Common myeloid progenitor, CD34-positive (primary cell): ENCODE data around the gene EME2.

ENCODE experiments used
- CTCF ChIA-PET: fragments of 350-600 bp; sonication (Branson Sonifier 250); formaldehyde crosslinking; loops from one replicate; lab custom pipeline; 2021; ENCODE audit warnings: antibody characterized with exemption; lab: Charles Lee
- POLR2A ChIA-PET: fragments of 350-600 bp; sonication (Branson Sonifier 250); formaldehyde crosslinking; loops from one replicate; lab custom pipeline; 2021; ENCODE audit warnings: antibody characterized with exemption; lab: Charles Lee
- DNase-seq, 3 donors: peaks; one replicate each; pipeline versions ENCODE4 v3.0.0 to v3.0.0-alpha.2; 2013
- H3K27ac ChIP-seq, 2 experiments: 1 replicate in 1 of 2; 2 replicates in 1 of 2; pipeline ENCODE4 v1.7.0; 2013; ENCODE audit warnings: inconsistent platforms in 2 of 2, low read length in 2 of 2, mild to moderate bottlenecking in 2 of 2, low read depth in 1 of 2, moderate library complexity in 1 of 2; ENCODE audit not compliant: severe bottlenecking in 2 of 2, insufficient read depth in 1 of 2, poor library complexity in 1 of 2
- H3K27me3 ChIP-seq, 5 experiments: replicated peaks in 2 of 5; 1 replicate in 3 of 5; 2 replicates in 2 of 5; pipeline versions ENCODE4 v1.6.1 to v1.7.0; 2013; ENCODE audit warnings: low read length in 4 of 5, mild to moderate bottlenecking in 2 of 5, moderate library complexity in 2 of 5, inconsistent platforms in 1 of 5; ENCODE audit not compliant: insufficient read depth in 5 of 5, control insufficient read depth in 4 of 5
- H3K36me3 ChIP-seq, 4 experiments: 1 replicate in 2 of 4; 2 replicates in 2 of 4; pipeline versions ENCODE4 v1.6.1 to v1.7.0; 2013; ENCODE audit warnings: low read length in 3 of 4, control low read depth in 1 of 4, mild to moderate bottlenecking in 1 of 4; ENCODE audit not compliant: control insufficient read depth in 4 of 4, insufficient read depth in 4 of 4
- H3K4me1 ChIP-seq, 4 experiments: 1 replicate in 3 of 4; 2 replicates in 1 of 4; pipeline versions ENCODE4 v1.6.1 to v1.7.1; 2013; ENCODE audit warnings: low read length in 3 of 4, mild to moderate bottlenecking in 3 of 4, control low read depth in 1 of 4, inconsistent platforms in 1 of 4, moderate library complexity in 1 of 4; ENCODE audit not compliant: control insufficient read depth in 4 of 4, insufficient read depth in 4 of 4; ENCODE audit errors: control extremely low read depth in 1 of 4
- H3K4me3 ChIP-seq, 7 experiments: 1 replicate in 4 of 7; 2 replicates in 3 of 7; pipeline versions ENCODE4 v1.5.1 to v1.7.0; 2013; ENCODE audit warnings: mild to moderate bottlenecking in 7 of 7, low read length in 6 of 7, moderate library complexity in 6 of 7, inconsistent platforms in 2 of 7, low read depth in 2 of 7, control low read depth in 1 of 7; ENCODE audit not compliant: insufficient read depth in 4 of 7, control insufficient read depth in 1 of 7; ENCODE audit errors: extremely low read depth in 1 of 7
- H3K9me3 ChIP-seq, 5 experiments: 1 replicate in 4 of 5; 2 replicates in 1 of 5; pipeline versions ENCODE4 v1.6.1 to v1.7.1; 2013; ENCODE audit warnings: low read length in 4 of 5, mild to moderate bottlenecking in 2 of 5, inconsistent platforms in 1 of 5, low read depth in 1 of 5, moderate library complexity in 1 of 5; ENCODE audit not compliant: control insufficient read depth in 4 of 5, insufficient read depth in 2 of 5; ENCODE audit errors: control extremely low read depth in 1 of 5
- WGBS: methylation state at CpG from one replicate; pipeline ENCODE4 v1.1.5; 2013; ENCODE audit not compliant: insufficient coverage; 5-methylcytosine and 5-hydroxymethylcytosine counted together

The EME2 gene

DNA sequence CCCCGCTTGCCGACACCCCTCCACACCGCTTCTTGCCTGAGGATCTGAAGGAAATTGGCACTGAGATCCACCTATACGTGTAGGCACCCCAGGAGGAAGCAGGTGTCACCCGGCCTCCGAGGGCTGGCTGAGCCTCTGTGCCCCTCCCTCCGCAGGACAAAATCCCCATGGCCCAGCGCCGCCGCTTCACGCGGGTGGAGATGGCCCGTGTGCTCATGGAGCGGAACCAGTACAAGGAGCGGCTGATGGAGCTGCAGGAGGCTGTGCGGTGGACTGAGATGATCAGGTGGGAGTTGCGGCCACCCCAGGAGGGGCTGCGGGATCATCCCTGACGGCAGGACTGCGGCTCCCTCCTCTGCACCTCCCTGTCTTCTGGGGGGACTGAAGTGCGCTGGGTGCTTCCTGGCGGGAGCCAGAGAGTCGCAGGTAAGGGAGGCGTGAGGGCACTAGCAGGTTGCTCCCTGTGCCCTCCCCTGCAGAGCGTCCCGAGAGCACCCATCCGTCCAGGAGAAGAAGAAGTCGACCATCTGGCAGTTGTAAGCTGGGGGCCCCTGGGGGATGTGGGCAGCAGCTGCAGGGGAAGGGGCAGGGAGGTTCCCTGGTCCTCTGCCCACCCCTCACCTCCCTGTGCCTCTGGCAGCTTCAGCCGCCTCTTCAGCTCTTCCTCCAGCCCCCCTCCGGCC lies 10.3 kb upstream of the EME2 start:
- Histone ChIP-seq H3K27ac (no peak overlapping the region), H3K9me3 (no peaks in the 10 kb centered on the region), H3K36me3 (peaks cover 5 to 92% (median 62%) of the 10 kb centered on the region in 4 experiments), H3K4me1 (no peaks in the 10 kb centered on the region), H3K4me3 (no peak overlapping the region), H3K27me3 (no peaks in the 10 kb centered on the region)
- CTCF ChIA-PET, result interaction anchor here (1.3 kb wide), 1 partner anchor 56 kb away, joined by 3 read pairs; the partner anchor contains the start of gene MAPK8IP3
- POLR2A ChIA-PET, result no interaction called here
- WGBS, result 93% methylated on average over 25 of the region's 30 CpGs
- no peak for DNase-seq

DNA sequence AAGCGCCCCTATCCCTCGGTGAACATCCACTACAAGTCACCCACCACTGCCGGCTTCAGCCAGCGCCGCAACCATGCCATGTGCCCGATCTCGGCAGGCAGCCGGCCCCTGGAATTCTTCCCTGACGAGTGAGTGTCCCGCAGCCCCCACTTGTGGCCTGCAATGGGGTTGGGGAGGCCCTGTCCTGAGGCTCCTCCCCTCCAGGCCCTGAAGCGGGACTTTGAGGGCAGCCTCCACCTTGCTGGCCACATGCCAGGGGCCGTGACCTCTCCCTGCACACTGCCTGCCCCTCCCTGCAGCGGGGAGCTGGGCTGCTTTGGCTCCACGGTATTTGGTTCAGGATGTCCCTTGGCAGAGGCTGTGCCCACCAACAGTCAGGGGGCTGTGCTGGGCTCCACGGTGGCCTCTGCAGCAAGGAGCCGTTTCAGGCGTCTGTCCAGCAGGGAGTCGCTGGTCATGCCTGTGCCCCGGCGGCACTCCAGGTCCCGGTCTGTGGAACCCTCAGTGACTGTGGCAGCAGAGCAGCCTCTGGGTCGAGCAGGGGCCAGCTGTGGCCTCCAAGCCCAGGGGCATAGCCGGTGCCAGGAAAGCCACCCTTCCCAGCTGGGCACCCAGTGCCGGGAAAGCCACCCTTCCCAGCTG lies 9.6 kb upstream of the EME2 start:
- H3K9me3 ChIP-seq, result no peaks in the 10 kb centered on the region
- no peaks in the 10 kb centered on the region for H3K27me3 ChIP-seq
- H3K27ac ChIP-seq, result no peak overlapping the region
- ChIA-PET POLR2A (no interaction called here), CTCF (interaction anchor here (1.3 kb wide), 1 partner anchor 57 kb away, joined by 3 read pairs; the partner anchor contains the start of gene MAPK8IP3)
- 98% methylated on average over 19 of the region's 24 CpGs for WGBS
- DNase-seq, result no peak
- peaks cover 7 to 92% (median 64%) of the 10 kb centered on the region in 4 experiments for H3K36me3 ChIP-seq
- H3K4me1 ChIP-seq, result no peaks in the 10 kb centered on the region
- no peak overlapping the region for H3K4me3 ChIP-seq

DNA sequence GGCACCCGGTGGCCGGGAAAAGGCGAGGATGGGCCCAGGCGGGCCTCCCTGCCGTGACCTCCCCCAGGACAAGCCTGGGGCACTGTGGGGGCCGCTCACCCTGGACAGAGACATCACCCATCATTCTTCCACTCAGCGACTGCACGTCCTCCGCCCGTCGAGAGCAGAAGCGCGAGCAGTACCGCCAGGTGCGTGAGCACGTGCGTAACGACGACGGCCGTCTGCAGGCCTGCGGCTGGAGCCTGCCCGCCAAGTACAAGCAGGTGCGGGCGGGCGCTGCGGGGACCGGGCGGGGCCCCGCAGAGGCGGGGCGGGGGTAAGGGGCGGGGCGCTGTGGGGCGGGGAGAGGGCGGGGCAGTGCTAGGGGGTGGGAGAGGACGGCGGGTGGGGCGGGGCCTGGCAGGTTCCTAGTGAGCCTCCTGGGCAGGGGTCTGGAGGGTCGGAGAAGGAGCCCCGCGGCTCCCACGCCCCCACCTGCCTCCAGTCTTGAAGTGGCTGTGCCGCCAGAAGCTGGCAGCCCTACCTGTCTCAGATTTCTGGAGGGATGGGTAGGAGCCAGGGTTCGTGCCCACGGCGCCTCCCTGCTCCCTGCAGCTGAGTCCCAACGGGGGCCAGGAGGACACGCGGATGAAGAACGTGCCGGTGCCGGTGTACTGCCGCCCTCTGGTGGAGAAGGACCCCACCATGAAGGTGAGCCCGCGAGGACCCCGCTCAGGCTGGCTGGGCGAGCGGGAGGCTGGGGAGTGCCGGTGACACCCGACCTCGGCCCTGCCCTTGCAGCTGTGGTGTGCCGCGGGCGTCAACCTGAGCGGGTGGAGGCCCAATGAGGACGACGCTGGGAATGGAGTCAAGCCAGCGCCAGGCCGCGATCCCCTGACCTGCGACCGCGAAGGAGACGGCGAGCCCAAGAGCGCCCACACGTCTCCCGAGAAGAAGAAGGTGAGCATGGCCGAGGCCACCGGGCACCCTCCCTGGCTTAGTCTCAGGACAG lies 8.8 kb upstream of the EME2 start:
- 96% methylated on average over 54 of the region's 81 CpGs for WGBS

GRCh38 chr16:1764971-1765370 lies 7.6 kb upstream of the EME2 start:
- Histone ChIP-seq H3K27me3 (no peaks in the 10 kb centered on the region), H3K4me3 (no peak overlapping the region), H3K36me3 (peaks cover 7 to 91% (median 62%) of the 10 kb centered on the region in 4 experiments), H3K4me1 (peaks cover 0 to under 1% (median 0%) of the 10 kb centered on the region in 4 experiments), H3K9me3 (no peaks in the 10 kb centered on the region), H3K27ac (no peak overlapping the region)
- no peak for DNase-seq
- ChIA-PET CTCF (interaction anchor here (0.8 to 1.4 kb wide), 4 partner anchors 11 to 178 kb away, joined by 3 to 4 read pairs (median 3); partner anchors contain the start of gene MSRB1), POLR2A (no interaction called here)
- 99% methylated on average over 18 of the region's 21 CpGs for WGBS

More for the DNA sequence above, 8.8 kb upstream of the EME2 start:
- Histone ChIP-seq H3K4me1 (no peaks in the 10 kb centered on the region), H3K4me3 (no peak overlapping the region), H3K36me3 (peaks cover 7 to 93% (median 65%) of the 10 kb centered on the region in 4 experiments), H3K27ac (no peak overlapping the region), H3K27me3 (no peaks in the 10 kb centered on the region), H3K9me3 (no peaks in the 10 kb centered on the region)
- CTCF ChIA-PET, result interaction anchor here (0.8 to 1.4 kb wide), 4 partner anchors 12 to 179 kb away, joined by 3 to 4 read pairs (median 3); partner anchors contain the start of genes MAPK8IP3 and MSRB1
- POLR2A ChIA-PET, result no interaction called here
- peak; percentile 11 to 24 (median 22) for DNase-seq

DNA sequence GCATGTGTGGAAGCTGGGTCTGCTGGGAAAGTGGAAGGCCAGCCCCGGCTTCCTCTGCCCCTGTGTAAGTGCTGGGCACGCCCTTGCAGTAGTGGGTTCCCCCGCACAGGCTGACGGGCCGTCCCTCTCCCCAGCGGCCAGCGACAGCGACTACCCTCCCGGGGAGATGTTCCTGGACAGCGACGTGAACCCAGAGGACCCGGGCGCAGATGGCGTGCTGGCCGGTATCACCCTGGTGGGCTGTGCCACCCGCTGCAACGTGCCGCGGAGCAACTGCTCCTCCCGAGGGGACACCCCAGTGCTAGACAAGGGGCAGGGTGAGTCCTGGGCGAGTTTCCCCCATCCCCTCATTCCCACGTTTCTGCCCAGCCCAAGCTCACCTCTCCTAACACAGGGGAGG lies 6.8 kb upstream of the EME2 start:
- Histone ChIP-seq H3K27me3 (no peaks in the 10 kb centered on the region), H3K36me3 (peaks cover 7 to 91% (median 55%) of the 10 kb centered on the region in 4 experiments)
- 93% methylated on average over 20 of the region's 22 CpGs for WGBS

GRCh38 chr16:1766231-1766630 lies 6.4 kb upstream of the EME2 start:
- 100% methylated on average over 18 of the region's 19 CpGs for WGBS
- ChIA-PET CTCF (no interaction called here), POLR2A (interaction anchor here (0.6 kb wide), 1 partner anchor 11 kb away, joined by 3 read pairs; no protein-coding TSS in a partner anchor)
- no peaks in the 10 kb centered on the region for H3K9me3 ChIP-seq
- H3K27ac ChIP-seq, result no peak overlapping the region
- DNase-seq, result no peak
- H3K36me3 ChIP-seq, result peaks cover 7 to 88% (median 53%) of the 10 kb centered on the region in 4 experiments
- H3K27me3 ChIP-seq, result no peaks in the 10 kb centered on the region
- peaks cover 0 to 10% (median 8%) of the 10 kb centered on the region in 4 experiments for H3K4me1 ChIP-seq
- no peak overlapping the region for H3K4me3 ChIP-seq

More for the DNA sequence above, 6.8 kb upstream of the EME2 start:
- no peak for DNase-seq
- CTCF ChIA-PET, result no interaction called here
- Histone ChIP-seq H3K4me3 (no peak overlapping the region), H3K9me3 (no peaks in the 10 kb centered on the region), H3K4me1 (peaks cover 0 to 9% (median 7%) of the 10 kb centered on the region in 4 experiments), H3K27ac (no peak overlapping the region)
- POLR2A ChIA-PET, result interaction anchor here (0.6 kb wide), 1 partner anchor 12 kb away, joined by 3 read pairs; no protein-coding TSS in a partner anchor
